Neuronal stem cell (in vitro differentiated cells): ENCODE data around the gene SIK2.

ENCODE experiments used
- DNase-seq: peaks from one replicate; pipeline ENCODE4 v3.0.0-alpha.2; 2013; ENCODE audit warnings: low spot score
- H2AFZ ChIP-seq: one replicate; pipeline ENCODE4 v1.6.1; 2013; ENCODE audit warnings: mild to moderate bottlenecking, low read length, inconsistent platforms
- H2AK5ac ChIP-seq: 2 replicates; pipeline ENCODE4 v1.6.1; 2013; ENCODE audit warnings: low read depth, mild to moderate bottlenecking, inconsistent platforms, low read length, moderate library complexity, mixed read lengths
- H2BK120ac ChIP-seq: 2 replicates; pipeline ENCODE4 v1.6.1; 2013; ENCODE audit warnings: low read depth, mild to moderate bottlenecking, inconsistent platforms, low read length, moderate library complexity, mixed read lengths
- H2BK12ac ChIP-seq: one replicate; pipeline ENCODE4 v1.6.1; 2013; ENCODE audit warnings: low read length, inconsistent platforms
- H2BK15ac ChIP-seq: 2 replicates; pipeline ENCODE4 v1.6.1; 2013; ENCODE audit warnings: mild to moderate bottlenecking, low read length, inconsistent platforms, mixed read lengths
- H2BK5ac ChIP-seq: one replicate; pipeline ENCODE4 v1.6.1; 2013; ENCODE audit warnings: inconsistent platforms, mild to moderate bottlenecking, low read length, moderate library complexity
- H3K14ac ChIP-seq: one replicate; pipeline ENCODE4 v1.6.1; 2013; ENCODE audit warnings: low read length, inconsistent platforms
- H3K18ac ChIP-seq: 2 replicates; pipeline ENCODE4 v1.6.1; 2013; ENCODE audit warnings: low read length, inconsistent platforms
- H3K23ac ChIP-seq: 2 replicates; pipeline ENCODE4 v1.6.1; 2013; ENCODE audit warnings: low read depth, mild to moderate bottlenecking, mixed read lengths, low read length, inconsistent platforms; ENCODE audit not compliant: poor library complexity
- H3K27ac ChIP-seq: replicated peaks from 3 replicates; pipeline ENCODE4 v1.5.1; 2013; ENCODE audit warnings: low read length, inconsistent platforms
- H3K27me3 ChIP-seq, 3 experiments: 2 replicates each; pipeline ENCODE4 v1.6.1; 2013; ENCODE audit warnings: low read length in 3 of 3, mild to moderate bottlenecking in 2 of 3, inconsistent platforms in 1 of 3, low read depth in 1 of 3, mixed read lengths in 1 of 3, moderate library complexity in 1 of 3; ENCODE audit not compliant: control insufficient read depth in 3 of 3, insufficient read depth in 3 of 3
- H3K36me3 ChIP-seq, 2 donors: replicated peaks in 1 of 2; 2 replicates each; pipeline ENCODE4 v1.6.1; 2013; ENCODE audit warnings: low read length in 2 of 2; ENCODE audit not compliant: control insufficient read depth in 2 of 2, insufficient read depth in 2 of 2
- H3K4ac ChIP-seq: 2 replicates; pipeline ENCODE4 v1.6.1; 2013; ENCODE audit warnings: inconsistent platforms, mild to moderate bottlenecking, low read length, moderate library complexity
- H3K4me1 ChIP-seq, 2 donors: 1 replicate in 1 of 2; 2 replicates in 1 of 2; pipeline ENCODE4 v1.6.1; 2013; ENCODE audit warnings: low read length in 2 of 2, low read depth in 1 of 2; ENCODE audit not compliant: control insufficient read depth in 2 of 2, insufficient read depth in 1 of 2
- H3K4me2 ChIP-seq: one replicate; pipeline ENCODE4 v1.6.1; 2013; ENCODE audit warnings: mild to moderate bottlenecking, low read length, inconsistent platforms; ENCODE audit not compliant: insufficient read depth, poor library complexity, severe bottlenecking
- H3K4me3 ChIP-seq, 2 donors: 2 replicates each; pipeline ENCODE4 v1.5.1; 2013; ENCODE audit warnings: low read length in 2 of 2, mild to moderate bottlenecking in 2 of 2, inconsistent platforms in 1 of 2, moderate library complexity in 1 of 2
- H3K79me1 ChIP-seq: one replicate; pipeline ENCODE4 v1.6.1; 2013; ENCODE audit warnings: low read depth, mild to moderate bottlenecking, inconsistent platforms, low read length, moderate library complexity
- H3K9ac ChIP-seq: one replicate; pipeline ENCODE4 v1.6.1; 2013; ENCODE audit warnings: mild to moderate bottlenecking, low read depth, low read length, inconsistent platforms; ENCODE audit not compliant: poor library complexity
- H3K9me3 ChIP-seq, 2 donors: replicated peaks in 1 of 2; 2 replicates each; pipeline versions ENCODE3 to v1.6.1; 2013; ENCODE audit warnings: low read length in 2 of 2, mild to moderate bottlenecking in 2 of 2, inconsistent platforms in 1 of 2, low read depth in 1 of 2, mixed read lengths in 1 of 2, moderate library complexity in 1 of 2; ENCODE audit not compliant: control insufficient read depth in 2 of 2, insufficient read depth in 1 of 2
- H4K8ac ChIP-seq: one replicate; pipeline ENCODE4 v1.6.1; 2013; ENCODE audit warnings: low read depth, mild to moderate bottlenecking, inconsistent platforms, low read length, moderate library complexity
- H4K91ac ChIP-seq: one replicate; pipeline ENCODE4 v1.6.1; 2013; ENCODE audit warnings: low read length, low read depth, mild to moderate bottlenecking, inconsistent platforms; ENCODE audit not compliant: poor library complexity
- WGBS, 2 donors: extraction: QIAGEN DNeasy Blood & Tissue Kit; methylation state at CpG; one replicate each; pipeline ENCODE4 v1.1.7; 2013; ENCODE audit warnings: missing lambda C conversion rate in 2 of 2, mixed read lengths in 1 of 2; ENCODE audit not compliant: insufficient read length in 2 of 2, insufficient replicate concordance in 1 of 2; ENCODE audit errors: extremely low coverage in 2 of 2; 5-methylcytosine and 5-hydroxymethylcytosine counted together

Gene SIK2

GRCh38 chr11:111693224-111693937 is 91.1 kb downstream of the SIK2 start:
- peaks cover 0 to 17% of the 10 kb centered on the region in 2 donors for H3K36me3 ChIP-seq

GRCh38 chr11:111694851-111695250 is 92.6 kb downstream of the SIK2 start:
- H3K4me2 ChIP-seq: no peak overlapping the region
- no peaks in the 10 kb centered on the region for H3K27me3 ChIP-seq
- no peak overlapping the region for H2BK5ac ChIP-seq
- H2AK5ac ChIP-seq: no peak overlapping the region
- no peak overlapping the region for H2BK120ac ChIP-seq
- no peak overlapping the region for H3K14ac ChIP-seq
- H2BK12ac ChIP-seq: no peak overlapping the region
- no peak overlapping the region for H3K23ac ChIP-seq
- H3K9me3 ChIP-seq: no peaks in the 10 kb centered on the region
- H3K4me3 ChIP-seq: no peak overlapping the region
- no peak overlapping the region for H4K8ac ChIP-seq
- no peak for DNase-seq
- WGBS, 2 donors: no CpG with 5 or more reads among the region's 4 CpGs
- no peak overlapping the region for H2AFZ ChIP-seq
- no peak overlapping the region for H3K18ac ChIP-seq
- no peak overlapping the region for H3K9ac ChIP-seq
- no peak overlapping the region for H3K4ac ChIP-seq
- H3K79me1 ChIP-seq: no peaks in the 10 kb centered on the region
- H3K4me1 ChIP-seq: peaks cover 3 to 25% of the 10 kb centered on the region in 2 donors
- no peak overlapping the region for H3K27ac ChIP-seq
- H2BK15ac ChIP-seq: no peak overlapping the region
- peaks cover 0 to 2% of the 10 kb centered on the region in 2 donors for H3K36me3 ChIP-seq
- H4K91ac ChIP-seq: no peak overlapping the region

More at GRCh38 chr11:111693224-111693937, 91.1 kb downstream of the SIK2 start:
- peaks cover 3 to 25% of the 10 kb centered on the region in 2 donors for H3K4me1 ChIP-seq
- no peak overlapping the region for H3K9ac ChIP-seq
- H2AK5ac ChIP-seq: no peak overlapping the region
- no peak overlapping the region for H4K8ac ChIP-seq
- no peak overlapping the region for H2AFZ ChIP-seq
- no peak overlapping the region for H2BK15ac ChIP-seq
- no peak overlapping the region for H3K4ac ChIP-seq
- no CpG with 5 or more reads among the region's 6 CpGs for WGBS, 2 donors
- H3K4me2 ChIP-seq: no peak overlapping the region
- no peak overlapping the region for H3K14ac ChIP-seq
- no peak for DNase-seq
- H2BK5ac ChIP-seq: no peak overlapping the region
- H2BK120ac ChIP-seq: no peak overlapping the region
- H3K79me1 ChIP-seq: no peaks in the 10 kb centered on the region
- no peak overlapping the region for H3K18ac ChIP-seq
- H3K27ac ChIP-seq: no peak overlapping the region
- no peak overlapping the region for H3K23ac ChIP-seq
- no peaks in the 10 kb centered on the region for H3K9me3 ChIP-seq
- no peak overlapping the region for H4K91ac ChIP-seq
- no peak overlapping the region for H2BK12ac ChIP-seq
- no peak overlapping the region for H3K4me3 ChIP-seq
- no peaks in the 10 kb centered on the region for H3K27me3 ChIP-seq

- no peak overlapping the region for H2AK5ac ChIP-seq
- H3K4me1 ChIP-seq: peaks cover 3 to 25% of the 10 kb centered on the region in 2 donors
- no peaks in the 10 kb centered on the region for H3K9me3 ChIP-seq
- H3K4me3 ChIP-seq: no peak overlapping the region
- H3K27me3 ChIP-seq: no peaks in the 10 kb centered on the region
- no peak overlapping the region for H2AFZ ChIP-seq
- no peak overlapping the region for H3K18ac ChIP-seq
- no peak overlapping the region for H2BK120ac ChIP-seq
- no peak overlapping the region for H3K4ac ChIP-seq
- peaks cover 0 to 4% of the 10 kb centered on the region in 2 donors for H3K36me3 ChIP-seq
- H2BK15ac ChIP-seq: no peak overlapping the region
- no peak overlapping the region for H3K14ac ChIP-seq
- WGBS, 2 donors: no CpG with 5 or more reads among the region's 1 CpG
- no peak overlapping the region for H3K23ac ChIP-seq
- no peak overlapping the region for H4K91ac ChIP-seq
- H3K27ac ChIP-seq: no peak overlapping the region
- H2BK12ac ChIP-seq: no peak overlapping the region
- H2BK5ac ChIP-seq: no peak overlapping the region
- no peak for DNase-seq
- H3K79me1 ChIP-seq: no peaks in the 10 kb centered on the region
- H3K9ac ChIP-seq: no peak overlapping the region
- no peak overlapping the region for H4K8ac ChIP-seq
- no peak overlapping the region for H3K4me2 ChIP-seq
Measured at GRCh38 chr11:111696556-111696955, 94.3 kb downstream of the SIK2 start.

- Histone ChIP-seq H3K36me3 (peaks cover 0 to 14% of the 10 kb centered on the region in 2 donors), H3K4me1 (peaks cover 3 to 25% of the 10 kb centered on the region in 2 donors), H4K8ac (no peak overlapping the region), H2BK5ac (no peak overlapping the region), H2BK15ac (no peak overlapping the region), H3K14ac (no peak overlapping the region), H3K4me3 (no peak overlapping the region), H3K9ac (no peak overlapping the region), H4K91ac (no peak overlapping the region), H2AFZ (no peak overlapping the region), H3K27me3 (no peaks in the 10 kb centered on the region), H3K23ac (no peak overlapping the region), H3K79me1 (no peaks in the 10 kb centered on the region), H3K9me3 (no peaks in the 10 kb centered on the region), H2BK12ac (no peak overlapping the region), H3K18ac (no peak overlapping the region), H3K4ac (no peak overlapping the region), H3K27ac (no peak overlapping the region), H2BK120ac (no peak overlapping the region), H2AK5ac (no peak overlapping the region), H3K4me2 (no peak overlapping the region)
- WGBS, 2 donors: no CpG with 5 or more reads among the region's 1 CpG
- DNase-seq: no peak
Measured at GRCh38 chr11:111697933-111698371, 95.7 kb downstream of the SIK2 start.
